ENCODE measurements around the gene PCDHB16.

GRCh38 chr5:141149812-141150211 is 32.4 kb upstream of the PCDHB16 start, which contains the start of gene PCDHB6:
- TF ChIP-seq CTCF (IDR thresholded peaks at IDR 0.05) (peak in 1 of 4 donors; percentile 14), POLR2A (IDR thresholded peaks at IDR 0.05) (no peak)
